ENCODE results near the gene RPN2. TPM values are rescaled to one million over a fixed set of nuclear protein-coding genes. Genes with fewer than 3 reads are reported as not detected.

Gene RPN2
- polyA plus RNA-seq, 2 donors: 41.5 to 101 TPM

GRCh38 chr20:37194621-37195417, 15.7 kb downstream of the RPN2 start:
- Histone ChIP-seq H3K4me1 (ENCODE audit: control insufficient read depth in 2 of 2, insufficient read depth in 2 of 2, low read length in 1 of 2) (peaks cover 0 to 7% of the 10 kb centered on the region in 2 donors), H3K36me3 (ENCODE audit: control insufficient read depth in 2 of 2, insufficient read depth in 2 of 2, low read length in 1 of 2) (peaks cover 4 to 21% of the 10 kb centered on the region in 2 donors), H3K27me3 (ENCODE audit: control insufficient read depth in 1 of 2, insufficient read depth in 2 of 2, low read length in 2 of 2) (no peaks in the 10 kb centered on the region), H3K4me3 (ENCODE audit: low read depth in 1 of 2, low read length in 2 of 2) (no peak overlapping the region), H3K27ac (ENCODE audit: low read depth in 2 of 2, low read length in 1 of 2) (no peak overlapping the region), H3K9me3 (ENCODE audit: control insufficient read depth in 2 of 2, insufficient read depth in 1 of 2, low read depth in 1 of 2, low read length in 1 of 2) (no peaks in the 10 kb centered on the region)
- 50 to 60% methylated on average over 14 of the region's 14 CpGs for WGBS, 2 donors

GRCh38 chr20:37198932-37199660, 20.0 kb downstream of the RPN2 start:
- H3K4me1 ChIP-seq (ENCODE audit: control insufficient read depth in 2 of 2, insufficient read depth in 2 of 2, low read length in 1 of 2): peaks cover 0 to 4% of the 10 kb centered on the region in 2 donors
- H3K27me3 ChIP-seq (ENCODE audit: control insufficient read depth in 1 of 2, insufficient read depth in 2 of 2, low read length in 2 of 2): no peaks in the 10 kb centered on the region
- WGBS, 2 donors: 53 to 71% methylated on average over 16 of the region's 16 CpGs
- H3K27ac ChIP-seq (ENCODE audit: low read depth in 2 of 2, low read length in 1 of 2): no peak overlapping the region
- H3K9me3 ChIP-seq (ENCODE audit: control insufficient read depth in 2 of 2, insufficient read depth in 1 of 2, low read depth in 1 of 2, low read length in 1 of 2): no peaks in the 10 kb centered on the region
- no peak overlapping the region for H3K4me3 ChIP-seq (ENCODE audit: low read depth in 1 of 2, low read length in 2 of 2)
- H3K36me3 ChIP-seq (ENCODE audit: control insufficient read depth in 2 of 2, insufficient read depth in 2 of 2, low read length in 1 of 2): peaks cover 9 to 19% of the 10 kb centered on the region in 2 donors

GRCh38 chr20:37200376-37200775, 21.2 kb downstream of the RPN2 start:
- no peak overlapping the region for H3K27ac ChIP-seq (ENCODE audit: low read depth in 2 of 2, low read length in 1 of 2)
- H3K36me3 ChIP-seq (ENCODE audit: control insufficient read depth in 2 of 2, insufficient read depth in 2 of 2, low read length in 1 of 2): peaks cover 9 to 29% of the 10 kb centered on the region in 2 donors
- peaks cover 0 to 4% of the 10 kb centered on the region in 2 donors for H3K4me1 ChIP-seq (ENCODE audit: control insufficient read depth in 2 of 2, insufficient read depth in 2 of 2, low read length in 1 of 2)
- WGBS, 2 donors: 86 to 89% methylated on average over 4 of the region's 4 CpGs
- no peaks in the 10 kb centered on the region for H3K27me3 ChIP-seq (ENCODE audit: control insufficient read depth in 1 of 2, insufficient read depth in 2 of 2, low read length in 2 of 2)
- no peak overlapping the region for H3K4me3 ChIP-seq (ENCODE audit: low read depth in 1 of 2, low read length in 2 of 2)
- H3K9me3 ChIP-seq (ENCODE audit: control insufficient read depth in 2 of 2, insufficient read depth in 1 of 2, low read depth in 1 of 2, low read length in 1 of 2): no peaks in the 10 kb centered on the region

GRCh38 chr20:37200926-37201826, 22.0 kb downstream of the RPN2 start:
- WGBS, 2 donors: 93 to 95% methylated on average over 13 of the region's 13 CpGs
- Histone ChIP-seq H3K4me3 (ENCODE audit: low read depth in 1 of 2, low read length in 2 of 2) (no peak overlapping the region), H3K27me3 (ENCODE audit: control insufficient read depth in 1 of 2, insufficient read depth in 2 of 2, low read length in 2 of 2) (no peaks in the 10 kb centered on the region), H3K27ac (ENCODE audit: low read depth in 2 of 2, low read length in 1 of 2) (no peak overlapping the region), H3K36me3 (ENCODE audit: control insufficient read depth in 2 of 2, insufficient read depth in 2 of 2, low read length in 1 of 2) (peaks cover 9 to 29% of the 10 kb centered on the region in 2 donors), H3K4me1 (ENCODE audit: control insufficient read depth in 2 of 2, insufficient read depth in 2 of 2, low read length in 1 of 2) (peaks cover 0 to 4% of the 10 kb centered on the region in 2 donors), H3K9me3 (ENCODE audit: control insufficient read depth in 2 of 2, insufficient read depth in 1 of 2, low read depth in 1 of 2, low read length in 1 of 2) (no peaks in the 10 kb centered on the region)

GRCh38 chr20:37201827-37202162, 22.7 kb downstream of the RPN2 start:
- peaks cover 0 to 4% of the 10 kb centered on the region in 2 donors for H3K4me1 ChIP-seq (ENCODE audit: control insufficient read depth in 2 of 2, insufficient read depth in 2 of 2, low read length in 1 of 2)
- H3K27me3 ChIP-seq (ENCODE audit: control insufficient read depth in 1 of 2, insufficient read depth in 2 of 2, low read length in 2 of 2): no peaks in the 10 kb centered on the region
- H3K4me3 ChIP-seq (ENCODE audit: low read depth in 1 of 2, low read length in 2 of 2): no peak overlapping the region
- peaks cover 9 to 29% of the 10 kb centered on the region in 2 donors for H3K36me3 ChIP-seq (ENCODE audit: control insufficient read depth in 2 of 2, insufficient read depth in 2 of 2, low read length in 1 of 2)
- 64% methylated on average over 2 of the region's 2 CpGs for WGBS, 2 donors
- H3K9me3 ChIP-seq (ENCODE audit: control insufficient read depth in 2 of 2, insufficient read depth in 1 of 2, low read depth in 1 of 2, low read length in 1 of 2): no peaks in the 10 kb centered on the region
- H3K27ac ChIP-seq (ENCODE audit: low read depth in 2 of 2, low read length in 1 of 2): no peak overlapping the region

- 64% methylated on average over 6 of the region's 6 CpGs for WGBS, 2 donors
- H3K4me3 ChIP-seq (ENCODE audit: low read depth in 1 of 2, low read length in 2 of 2): no peak overlapping the region
- no peak overlapping the region for H3K27ac ChIP-seq (ENCODE audit: low read depth in 2 of 2, low read length in 1 of 2)
Measured at GRCh38 chr20:37202267-37202943, 23.3 kb downstream of the RPN2 start.

GRCh38 chr20:37204056-37204455, 24.9 kb downstream of the RPN2 start:
- H3K4me1 ChIP-seq (ENCODE audit: control insufficient read depth in 2 of 2, insufficient read depth in 2 of 2, low read length in 1 of 2): peaks cover 0 to 4% of the 10 kb centered on the region in 2 donors
- WGBS, 2 donors: 74 to 81% methylated on average over 3 of the region's 3 CpGs
- no peak overlapping the region for H3K27ac ChIP-seq (ENCODE audit: low read depth in 2 of 2, low read length in 1 of 2)
- peaks cover 14 to 31% of the 10 kb centered on the region in 2 donors for H3K36me3 ChIP-seq (ENCODE audit: control insufficient read depth in 2 of 2, insufficient read depth in 2 of 2, low read length in 1 of 2)
- no peak overlapping the region for H3K4me3 ChIP-seq (ENCODE audit: low read depth in 1 of 2, low read length in 2 of 2)
- no peaks in the 10 kb centered on the region for H3K27me3 ChIP-seq (ENCODE audit: control insufficient read depth in 1 of 2, insufficient read depth in 2 of 2, low read length in 2 of 2)
- no peaks in the 10 kb centered on the region for H3K9me3 ChIP-seq (ENCODE audit: control insufficient read depth in 2 of 2, insufficient read depth in 1 of 2, low read depth in 1 of 2, low read length in 1 of 2)

More at GRCh38 chr20:37202267-37202943, 23.3 kb downstream of the RPN2 start:
- peaks cover 0 to 4% of the 10 kb centered on the region in 2 donors for H3K4me1 ChIP-seq (ENCODE audit: control insufficient read depth in 2 of 2, insufficient read depth in 2 of 2, low read length in 1 of 2)
- peaks cover 14 to 33% of the 10 kb centered on the region in 2 donors for H3K36me3 ChIP-seq (ENCODE audit: control insufficient read depth in 2 of 2, insufficient read depth in 2 of 2, low read length in 1 of 2)
- H3K27me3 ChIP-seq (ENCODE audit: control insufficient read depth in 1 of 2, insufficient read depth in 2 of 2, low read length in 2 of 2): no peaks in the 10 kb centered on the region
- no peaks in the 10 kb centered on the region for H3K9me3 ChIP-seq (ENCODE audit: control insufficient read depth in 2 of 2, insufficient read depth in 1 of 2, low read depth in 1 of 2, low read length in 1 of 2)

GRCh38 chr20:37205130-37205529, 26.0 kb downstream of the RPN2 start:
- 79 to 81% methylated on average over 6 of the region's 6 CpGs for WGBS, 2 donors
- H3K4me1 ChIP-seq (ENCODE audit: control insufficient read depth in 2 of 2, insufficient read depth in 2 of 2, low read length in 1 of 2): no peaks in the 10 kb centered on the region
- peaks cover 10 to 26% of the 10 kb centered on the region in 2 donors for H3K36me3 ChIP-seq (ENCODE audit: control insufficient read depth in 2 of 2, insufficient read depth in 2 of 2, low read length in 1 of 2)
- H3K9me3 ChIP-seq (ENCODE audit: control insufficient read depth in 2 of 2, insufficient read depth in 1 of 2, low read depth in 1 of 2, low read length in 1 of 2): no peaks in the 10 kb centered on the region
- H3K27ac ChIP-seq (ENCODE audit: low read depth in 2 of 2, low read length in 1 of 2): no peak overlapping the region
- H3K27me3 ChIP-seq (ENCODE audit: control insufficient read depth in 1 of 2, insufficient read depth in 2 of 2, low read length in 2 of 2): no peaks in the 10 kb centered on the region
- H3K4me3 ChIP-seq (ENCODE audit: low read depth in 1 of 2, low read length in 2 of 2): no peak overlapping the region

GRCh38 chr20:37205794-37206193, 26.7 kb downstream of the RPN2 start:
- no peak overlapping the region for H3K27ac ChIP-seq (ENCODE audit: low read depth in 2 of 2, low read length in 1 of 2)
- 59 to 61% methylated on average over 2 of the region's 2 CpGs for WGBS, 2 donors
- H3K4me3 ChIP-seq (ENCODE audit: low read depth in 1 of 2, low read length in 2 of 2): no peak overlapping the region
- H3K9me3 ChIP-seq (ENCODE audit: control insufficient read depth in 2 of 2, insufficient read depth in 1 of 2, low read depth in 1 of 2, low read length in 1 of 2): no peaks in the 10 kb centered on the region
- H3K27me3 ChIP-seq (ENCODE audit: control insufficient read depth in 1 of 2, insufficient read depth in 2 of 2, low read length in 2 of 2): no peaks in the 10 kb centered on the region
- no peaks in the 10 kb centered on the region for H3K4me1 ChIP-seq (ENCODE audit: control insufficient read depth in 2 of 2, insufficient read depth in 2 of 2, low read length in 1 of 2)
- peaks cover 5 to 23% of the 10 kb centered on the region in 2 donors for H3K36me3 ChIP-seq (ENCODE audit: control insufficient read depth in 2 of 2, insufficient read depth in 2 of 2, low read length in 1 of 2)

All from esophagus (tissue), 2 donors.